ENCODE results near the gene PPP2R2B.
A peak's percentile ranks its signal among the peaks of the same experiment; 100 is the strongest.

Gene PPP2R2B

DNA sequence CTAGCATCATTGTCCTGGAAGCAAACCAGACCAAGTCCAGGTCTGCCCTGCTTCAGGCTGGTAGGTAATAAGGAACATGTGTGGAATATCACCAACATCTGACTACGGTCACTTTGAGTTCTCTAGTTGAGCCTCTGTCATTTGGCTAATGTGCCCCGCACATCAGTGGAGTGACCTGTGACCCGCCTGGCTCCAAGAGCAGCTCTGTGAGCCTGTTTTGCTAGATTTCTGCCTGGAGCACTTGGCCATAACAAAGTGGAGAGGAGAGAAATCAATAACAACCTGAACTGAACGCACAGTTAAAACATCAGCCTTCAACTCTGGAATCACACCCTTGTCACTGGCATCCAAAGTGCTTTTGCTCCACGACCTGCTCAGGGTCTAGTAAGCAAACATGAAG, 115.7 kb downstream of the PPP2R2B start:
- Mint-ChIP-seq H3K27me3 (no peaks in the 10 kb centered on the region), H3K4me3 (no peak overlapping the region), H3K27ac (no peak overlapping the region), H3K36me3 (ENCODE audit: low read depth) (no peaks in the 10 kb centered on the region), H3K9me3 (no peaks in the 10 kb centered on the region), H3K4me1 (ENCODE audit: low read depth) (peaks cover 23% of the 10 kb centered on the region)

DNA sequence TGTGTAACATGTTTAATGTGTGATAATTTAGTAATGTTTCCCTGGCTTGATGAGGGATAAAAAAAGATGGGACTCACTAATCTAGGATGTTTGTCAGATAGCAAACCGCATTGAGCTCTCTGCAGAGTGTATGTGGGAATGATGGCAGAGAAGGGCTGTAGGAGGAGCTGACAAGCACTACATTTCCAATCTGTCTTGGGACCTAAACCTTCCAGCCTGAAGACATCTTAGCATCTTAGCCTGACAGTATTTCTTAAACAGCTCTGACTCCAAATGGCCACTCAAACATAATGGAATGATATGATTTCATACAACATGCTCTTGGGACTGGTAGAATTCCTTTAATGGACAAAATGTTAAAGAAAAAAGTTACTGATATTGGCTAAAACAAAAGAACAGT, 116.7 kb downstream of the PPP2R2B start:
- H3K27me3 Mint-ChIP-seq: no peaks in the 10 kb centered on the region
- peaks cover 23% of the 10 kb centered on the region for H3K4me1 Mint-ChIP-seq (ENCODE audit: low read depth)
- no peaks in the 10 kb centered on the region for H3K9me3 Mint-ChIP-seq
- no peak overlapping the region for H3K27ac Mint-ChIP-seq
- no peaks in the 10 kb centered on the region for H3K36me3 Mint-ChIP-seq (ENCODE audit: low read depth)
- H3K4me3 Mint-ChIP-seq: no peak overlapping the region

DNA sequence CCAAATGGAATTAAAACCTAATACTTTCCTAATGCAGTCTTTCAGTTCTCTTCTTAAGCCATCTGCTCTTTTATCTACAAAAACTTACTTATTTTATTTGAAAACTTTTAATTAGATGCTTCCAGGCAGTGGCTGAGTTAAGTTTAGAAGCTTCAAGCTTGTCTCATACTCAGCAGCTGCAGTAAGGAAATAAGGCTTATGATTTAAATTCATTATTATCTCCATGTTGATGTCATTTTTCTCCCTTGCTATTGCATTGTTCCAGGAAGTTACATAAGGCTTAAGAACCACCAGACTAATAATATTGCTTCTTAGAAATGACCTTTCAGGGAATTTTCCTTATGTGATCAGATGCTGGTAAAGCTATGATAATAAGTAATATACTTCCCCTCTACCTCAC, 119.6 kb downstream of the PPP2R2B start:
- H3K36me3 Mint-ChIP-seq (ENCODE audit: low read depth): no peaks in the 10 kb centered on the region
- H3K9me3 Mint-ChIP-seq: no peaks in the 10 kb centered on the region
- no peaks in the 10 kb centered on the region for H3K27me3 Mint-ChIP-seq
- peaks cover 17% of the 10 kb centered on the region for H3K4me1 Mint-ChIP-seq (ENCODE audit: low read depth)
- H3K4me3 Mint-ChIP-seq: no peak overlapping the region
- no peak overlapping the region for H3K27ac Mint-ChIP-seq

DNA sequence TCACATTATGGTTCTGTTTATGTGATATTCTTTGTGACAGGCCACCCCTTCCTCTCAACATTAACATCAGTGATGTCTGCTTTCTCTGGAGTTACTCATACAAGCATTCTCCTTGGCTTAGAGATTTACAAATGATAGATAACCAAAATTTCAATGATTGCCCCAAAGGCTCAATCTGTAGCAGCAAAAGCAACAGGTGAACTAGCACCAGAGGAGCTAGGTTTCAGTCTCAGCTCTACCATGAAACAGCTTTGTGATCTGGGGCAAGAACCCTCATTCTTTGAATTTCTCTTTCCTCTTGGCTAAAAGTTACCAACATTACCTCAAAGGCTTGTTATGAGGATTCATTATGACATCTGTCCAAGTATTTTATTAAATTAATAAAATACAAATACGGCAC, 120.5 kb downstream of the PPP2R2B start:
- Mint-ChIP-seq H3K9me3 (no peaks in the 10 kb centered on the region), H3K4me1 (ENCODE audit: low read depth) (peaks cover 25% of the 10 kb centered on the region), H3K27me3 (no peaks in the 10 kb centered on the region), H3K27ac (no peak overlapping the region), H3K4me3 (no peak overlapping the region), H3K36me3 (ENCODE audit: low read depth) (no peaks in the 10 kb centered on the region)

DNA sequence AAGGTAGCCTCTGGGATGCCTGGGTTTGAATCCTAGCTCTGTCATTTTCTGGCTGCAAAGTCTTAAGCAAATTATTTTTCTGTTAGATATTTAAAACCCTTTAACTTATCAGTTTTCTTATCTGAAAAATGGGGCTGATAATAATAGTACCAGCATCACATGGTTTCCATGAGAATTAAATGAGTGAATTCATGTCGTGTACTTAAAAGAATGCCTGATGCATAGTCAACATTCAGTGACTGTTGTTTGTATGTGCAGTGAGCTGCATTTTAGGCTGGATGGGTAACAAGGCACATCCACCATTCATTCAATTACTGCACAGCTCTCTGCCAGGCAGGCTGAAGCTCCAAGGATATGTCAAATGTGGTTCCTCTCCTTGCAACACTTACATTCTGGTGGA, 122.0 kb downstream of the PPP2R2B start:
- Mint-ChIP-seq H3K4me3 (no peak overlapping the region), H3K4me1 (ENCODE audit: low read depth) (peaks cover 40% of the 10 kb centered on the region), H3K36me3 (ENCODE audit: low read depth) (no peaks in the 10 kb centered on the region), H3K9me3 (no peaks in the 10 kb centered on the region), H3K27ac (no peak overlapping the region), H3K27me3 (no peaks in the 10 kb centered on the region)

DNA sequence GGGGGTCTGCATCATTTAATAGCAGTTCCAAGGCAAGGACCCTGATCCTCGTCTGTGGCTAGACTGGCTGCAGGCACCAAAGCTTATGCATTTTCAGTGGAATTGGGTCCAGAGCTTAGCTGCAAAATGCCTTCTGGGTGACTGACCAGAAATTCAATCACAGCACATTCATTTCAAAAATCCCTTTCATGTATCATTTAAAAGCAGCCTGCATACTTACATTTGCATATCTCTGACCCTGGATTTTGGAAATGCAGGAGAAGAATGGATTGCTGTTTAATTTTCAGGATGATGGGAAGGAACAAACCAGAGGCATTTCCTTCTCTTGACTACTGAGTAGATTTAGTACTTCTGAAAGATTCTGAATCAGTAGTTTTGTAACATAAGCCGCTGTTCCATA, 122.8 kb downstream of the PPP2R2B start:
- H3K36me3 Mint-ChIP-seq (ENCODE audit: low read depth): no peaks in the 10 kb centered on the region
- no peak overlapping the region for H3K27ac Mint-ChIP-seq
- no peaks in the 10 kb centered on the region for H3K9me3 Mint-ChIP-seq
- peaks cover 48% of the 10 kb centered on the region for H3K4me1 Mint-ChIP-seq (ENCODE audit: low read depth)
- H3K27me3 Mint-ChIP-seq: no peaks in the 10 kb centered on the region
- H3K4me3 Mint-ChIP-seq: no peak overlapping the region

DNA sequence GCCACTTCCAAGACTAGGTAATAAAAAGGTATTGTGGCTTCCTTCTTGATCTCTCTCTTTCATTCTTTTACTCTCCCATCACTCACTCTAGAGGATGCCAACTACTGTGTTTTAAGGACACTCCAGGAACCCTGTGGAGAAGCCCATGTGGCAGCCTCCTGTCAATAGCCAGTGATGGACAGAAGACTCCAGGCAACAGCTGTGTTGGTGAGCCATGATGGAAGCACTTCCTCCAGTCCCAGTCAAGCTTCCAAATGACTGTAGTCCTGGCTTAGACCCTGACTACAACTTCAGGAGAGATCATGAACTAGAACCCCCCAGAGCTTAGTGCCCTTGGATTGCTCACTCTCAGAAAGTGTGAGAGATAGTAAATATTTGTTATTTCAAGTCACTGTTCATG, 123.9 kb downstream of the PPP2R2B start:
- H3K36me3 Mint-ChIP-seq (ENCODE audit: low read depth): no peaks in the 10 kb centered on the region
- no peaks in the 10 kb centered on the region for H3K27me3 Mint-ChIP-seq
- H3K4me1 Mint-ChIP-seq (ENCODE audit: low read depth): peaks cover 45% of the 10 kb centered on the region
- H3K27ac Mint-ChIP-seq: no peak overlapping the region
- H3K4me3 Mint-ChIP-seq: no peak overlapping the region
- no peaks in the 10 kb centered on the region for H3K9me3 Mint-ChIP-seq

DNA sequence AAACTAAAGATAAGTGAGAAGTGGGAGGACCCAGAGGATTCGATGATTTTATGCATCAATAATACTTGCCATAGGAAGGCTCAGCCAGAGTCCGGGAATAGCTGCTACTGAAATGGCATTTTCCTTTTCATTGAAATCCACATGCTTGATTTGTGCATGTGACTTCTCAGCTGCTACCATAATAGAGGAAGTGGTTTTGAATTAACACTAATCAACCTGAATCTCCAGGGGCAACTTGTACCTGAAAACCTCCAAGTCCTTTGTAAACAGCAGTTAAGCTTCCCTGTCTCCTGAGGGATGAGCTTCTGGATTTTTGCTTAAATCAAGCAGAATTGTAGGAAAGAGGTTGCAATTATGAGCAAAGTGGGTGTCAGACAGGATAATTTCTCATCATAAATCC, 124.9 kb downstream of the PPP2R2B start:
- H3K9me3 Mint-ChIP-seq: peaks cover 4% of the 10 kb centered on the region
- no peak overlapping the region for H3K27ac Mint-ChIP-seq
- H3K27me3 Mint-ChIP-seq: no peaks in the 10 kb centered on the region
- no peak overlapping the region for H3K4me3 Mint-ChIP-seq
- peaks cover 41% of the 10 kb centered on the region for H3K4me1 Mint-ChIP-seq (ENCODE audit: low read depth)
- H3K36me3 Mint-ChIP-seq (ENCODE audit: low read depth): no peaks in the 10 kb centered on the region

DNA sequence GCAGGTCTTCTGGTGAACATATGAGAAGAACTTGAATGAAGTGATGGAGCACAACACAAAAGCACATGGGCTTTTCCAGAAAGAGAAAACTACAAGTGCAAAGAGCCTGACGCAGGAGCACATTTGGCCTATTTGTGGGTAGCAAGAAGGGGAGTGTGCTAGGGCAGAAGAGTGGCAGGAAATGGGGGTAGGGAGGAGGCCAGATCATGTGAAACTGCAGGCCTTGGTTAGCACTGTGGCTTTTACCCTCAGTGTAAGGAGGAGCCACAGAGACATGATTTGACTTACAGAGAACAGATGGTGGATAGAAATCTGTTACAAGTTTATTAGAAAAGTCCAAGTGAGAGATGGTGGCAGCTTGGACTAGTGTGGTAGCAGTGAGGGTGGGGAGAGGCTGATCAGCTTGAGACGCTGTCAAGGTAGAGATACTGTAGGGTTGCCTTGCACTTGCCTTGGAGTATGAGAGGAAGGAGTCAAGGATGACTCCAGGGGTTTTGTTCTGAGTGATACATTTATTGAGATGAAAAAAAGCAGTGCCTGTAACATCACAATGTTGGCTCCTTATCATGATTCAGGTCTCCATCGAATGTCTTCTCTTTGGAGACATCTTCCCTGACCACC, 126.7 kb downstream of the PPP2R2B start:
- Mint-ChIP-seq H3K4me3 (peak overlapping the region; percentile 3), H3K27ac (peak overlapping the region; percentile 65), H3K4me1 (ENCODE audit: low read depth) (peaks cover 41% of the 10 kb centered on the region)

DNA sequence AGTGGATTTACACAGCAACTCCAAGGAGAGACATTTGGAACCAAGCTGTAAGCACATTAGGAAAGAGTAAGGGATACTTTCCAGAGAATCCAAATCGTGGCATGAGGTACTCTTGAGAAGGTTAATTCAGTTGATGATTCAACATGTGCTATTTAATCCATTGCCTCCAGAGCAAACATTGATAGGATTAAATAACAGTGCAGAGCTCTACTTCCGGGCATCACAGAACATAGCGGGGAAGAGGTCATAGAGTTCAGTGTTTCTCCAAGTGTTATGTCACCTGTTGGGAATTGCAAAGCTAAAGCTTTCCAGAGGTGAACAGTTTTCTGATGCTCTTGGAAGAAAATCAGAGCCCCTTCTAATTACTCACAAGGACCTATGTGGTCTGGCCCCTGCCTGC, 127.5 kb downstream of the PPP2R2B start:
- Mint-ChIP-seq H3K36me3 (ENCODE audit: low read depth) (no peaks in the 10 kb centered on the region), H3K9me3 (peaks cover 9% of the 10 kb centered on the region), H3K4me1 (ENCODE audit: low read depth) (peaks cover 41% of the 10 kb centered on the region), H3K4me3 (no peak overlapping the region), H3K27ac (peak overlapping the region; percentile 65), H3K27me3 (no peaks in the 10 kb centered on the region)

More for the DNA sequence above, 126.7 kb downstream of the PPP2R2B start:
- Mint-ChIP-seq H3K27me3 (no peaks in the 10 kb centered on the region), H3K36me3 (ENCODE audit: low read depth) (no peaks in the 10 kb centered on the region), H3K9me3 (peaks cover 9% of the 10 kb centered on the region)

DNA sequence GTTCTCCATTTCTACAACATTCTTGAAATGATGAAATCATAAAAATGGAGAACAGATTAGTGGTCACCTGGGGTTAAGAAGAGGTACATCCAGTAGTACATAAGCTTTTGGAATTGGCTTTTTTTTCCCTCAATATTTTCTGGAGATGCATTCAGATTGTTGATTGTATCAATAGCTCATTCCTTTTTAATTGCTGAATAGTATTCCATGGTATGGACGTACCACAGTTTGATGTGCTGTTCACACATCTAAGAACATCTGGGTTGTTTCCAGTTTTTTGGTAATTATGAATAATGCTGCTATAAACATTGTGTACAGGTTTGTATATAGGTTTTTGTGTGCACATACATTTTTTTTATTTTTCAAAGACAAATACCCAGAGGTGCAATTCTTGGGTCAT, 130.0 kb downstream of the PPP2R2B start:
- Mint-ChIP-seq H3K27me3 (no peaks in the 10 kb centered on the region), H3K36me3 (ENCODE audit: low read depth) (no peaks in the 10 kb centered on the region), H3K4me3 (no peak overlapping the region), H3K4me1 (ENCODE audit: low read depth) (peaks cover 30% of the 10 kb centered on the region), H3K27ac (no peak overlapping the region), H3K9me3 (peaks cover 9% of the 10 kb centered on the region)

DNA sequence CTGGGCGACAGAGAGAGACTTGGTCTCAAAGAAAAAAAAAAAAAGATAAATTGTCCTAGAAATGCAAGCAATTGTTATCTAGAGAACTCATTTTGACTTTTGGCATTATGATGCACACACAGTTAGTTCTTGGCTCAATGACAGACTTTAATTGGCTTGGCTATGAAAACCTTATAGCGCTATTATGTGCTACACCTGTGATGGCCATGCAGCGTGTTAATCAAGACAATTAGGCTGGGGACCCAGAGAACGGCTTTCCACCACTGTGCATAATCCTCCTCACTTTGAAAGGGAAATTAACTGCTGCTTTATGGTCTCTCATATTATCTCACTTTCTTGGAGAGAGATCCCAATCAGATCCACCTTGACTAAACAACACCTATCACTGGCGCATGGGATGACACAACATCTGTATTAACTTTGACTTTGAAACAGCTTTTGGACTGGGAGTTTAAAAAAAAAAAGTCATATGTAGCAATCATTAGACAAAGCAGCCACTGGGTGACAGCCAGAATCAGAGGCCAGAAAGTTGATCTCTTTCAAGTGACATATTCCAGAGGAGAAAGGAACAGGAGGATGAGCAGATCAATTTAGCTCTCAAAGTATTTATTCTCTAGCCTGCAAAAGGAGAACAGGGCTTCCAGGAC, 132.5 kb downstream of the PPP2R2B start:
- H3K9me3 Mint-ChIP-seq: peaks cover 9% of the 10 kb centered on the region
- H3K4me1 Mint-ChIP-seq (ENCODE audit: low read depth): peaks cover 5% of the 10 kb centered on the region
- H3K27ac Mint-ChIP-seq: no peak overlapping the region
- H3K27me3 Mint-ChIP-seq: no peaks in the 10 kb centered on the region
- H3K36me3 Mint-ChIP-seq (ENCODE audit: low read depth): no peaks in the 10 kb centered on the region
- no peak overlapping the region for H3K4me3 Mint-ChIP-seq

DNA sequence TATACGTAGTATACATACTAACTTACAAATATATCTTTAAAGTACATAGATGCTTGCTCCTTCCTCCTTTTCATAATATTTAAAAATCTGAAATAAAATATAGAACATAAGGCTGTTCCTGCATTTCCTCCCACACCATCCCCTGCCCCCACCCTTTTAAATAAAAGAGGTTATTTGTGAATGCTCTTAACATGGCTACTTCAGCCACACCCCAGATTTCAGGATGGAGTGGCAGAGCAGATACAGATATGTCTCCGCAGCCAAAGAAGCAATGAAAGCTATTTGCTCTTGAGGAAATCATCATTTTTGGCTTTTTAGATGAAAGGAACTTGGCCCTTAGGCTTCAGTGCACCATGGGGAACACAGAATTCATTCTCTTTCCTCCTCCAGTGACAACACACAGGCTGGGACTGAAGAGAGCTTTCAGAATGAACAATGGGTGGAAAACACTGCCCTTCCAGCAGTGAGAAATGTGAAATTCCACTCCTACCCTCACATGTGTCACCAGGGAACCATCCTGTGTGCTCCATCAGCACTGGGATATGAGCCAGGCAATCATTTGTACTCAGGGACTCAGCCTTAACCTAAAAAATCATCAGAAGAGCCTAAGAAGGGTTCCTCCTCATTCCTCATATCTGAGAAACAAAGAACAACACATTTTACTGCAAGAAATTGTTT, 134.3 kb downstream of the PPP2R2B start:
- no peak overlapping the region for H3K27ac Mint-ChIP-seq
- H3K4me1 Mint-ChIP-seq (ENCODE audit: low read depth): no peaks in the 10 kb centered on the region
- H3K36me3 Mint-ChIP-seq (ENCODE audit: low read depth): no peaks in the 10 kb centered on the region
- H3K27me3 Mint-ChIP-seq: no peaks in the 10 kb centered on the region
- H3K4me3 Mint-ChIP-seq: no peak overlapping the region
- peaks cover 7% of the 10 kb centered on the region for H3K9me3 Mint-ChIP-seq

DNA sequence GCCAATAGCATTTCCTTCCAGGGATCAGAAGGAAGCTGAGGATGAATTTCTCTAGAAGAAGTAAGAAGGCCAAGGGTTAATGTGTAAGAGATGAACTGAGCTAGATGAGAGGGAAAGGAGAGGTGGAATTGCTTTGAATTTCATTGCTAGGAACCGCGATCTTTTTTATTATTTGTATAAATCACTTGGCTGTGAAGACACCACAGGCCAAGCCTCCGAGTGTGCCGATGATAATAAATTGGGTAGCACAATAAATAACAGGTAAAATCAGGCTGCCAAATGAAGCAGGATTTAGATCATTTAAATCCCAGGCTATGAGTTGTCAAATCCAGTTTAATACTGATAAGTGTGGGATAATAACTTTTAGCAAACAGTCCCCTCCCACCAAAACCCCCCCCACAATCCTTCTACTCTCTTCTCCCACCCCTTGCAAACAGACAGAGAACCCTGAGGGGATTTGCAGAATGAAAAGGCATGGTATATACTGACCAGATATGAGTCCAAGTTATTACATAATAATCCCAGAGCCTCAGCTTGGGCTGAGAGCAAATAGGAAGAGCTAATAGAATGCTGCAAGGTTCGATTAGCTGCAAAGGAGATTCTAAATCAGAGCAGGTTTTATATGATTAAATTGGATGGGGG, 143.5 kb downstream of the PPP2R2B start:
- Mint-ChIP-seq H3K27me3 (no peaks in the 10 kb centered on the region), H3K36me3 (ENCODE audit: low read depth) (no peaks in the 10 kb centered on the region), H3K4me3 (no peak overlapping the region), H3K4me1 (ENCODE audit: low read depth) (no peaks in the 10 kb centered on the region), H3K27ac (no peak overlapping the region), H3K9me3 (peaks cover 12% of the 10 kb centered on the region)

DNA sequence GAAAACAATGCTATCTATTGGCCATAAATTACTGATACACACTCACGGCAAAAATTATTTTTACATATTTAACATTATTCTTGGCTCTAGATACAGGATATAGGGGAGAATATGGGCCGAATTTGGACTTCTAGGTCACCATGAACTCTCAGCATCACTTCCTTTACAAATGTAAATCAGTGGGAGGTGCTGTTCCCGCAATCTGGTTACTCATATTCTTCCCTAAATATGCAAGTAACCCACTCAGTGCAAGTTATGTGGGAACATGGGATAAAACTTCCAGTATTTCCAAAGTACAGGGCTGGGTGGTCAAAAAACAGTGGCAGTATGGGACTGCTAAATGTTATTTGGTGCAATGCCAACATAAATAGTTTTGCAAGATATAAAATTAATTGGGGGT, 145.6 kb downstream of the PPP2R2B start:
- Mint-ChIP-seq H3K27me3 (no peaks in the 10 kb centered on the region), H3K4me3 (no peak overlapping the region), H3K9me3 (peaks cover 23% of the 10 kb centered on the region), H3K36me3 (ENCODE audit: low read depth) (peaks cover 10% of the 10 kb centered on the region), H3K27ac (no peak overlapping the region), H3K4me1 (ENCODE audit: low read depth) (no peaks in the 10 kb centered on the region)
